PFSK-1 (cell line): ENCODE results near the gene TAOK3.

Experiments
- FOXP2 ChIP-seq: optimal IDR thresholded peaks from 2 replicates; pipeline ENCODE3; 2011; ENCODE audit warnings: borderline replicate concordance, control low read depth, inconsistent platforms; ENCODE audit not compliant: insufficient read depth; ENCODE audit errors: extremely low read length, extremely low read depth
- POLR2AphosphoS5 ChIP-seq: IDR thresholded peaks from 2 replicates; pipeline ENCODE4 v1.6.1; 2012; ENCODE audit warnings: low read depth, mild to moderate bottlenecking, control low read depth, low read length, moderate library complexity
- SIN3A ChIP-seq: IDR thresholded peaks from 2 replicates; pipeline ENCODE4 v1.6.1; 2012; ENCODE audit warnings: mild to moderate bottlenecking, low read length, moderate library complexity, borderline replicate concordance; ENCODE audit not compliant: insufficient read depth
- TAF1 ChIP-seq: IDR thresholded peaks from 2 replicates; pipeline ENCODE4 v1.6.1; 2012; ENCODE audit warnings: low read length, control low read depth, borderline replicate concordance; ENCODE audit not compliant: insufficient read depth
- TF ChIP-seq, protein P1 (sequence below), 2 experiments: IDR thresholded peaks; 2 replicates each; pipeline versions ENCODE4 v1.6.1 to v1.8.0; 2011 to 2012; ENCODE audit warnings: low read depth in 2 of 2, low read length in 2 of 2, control low read depth in 1 of 2, inconsistent platforms in 1 of 2, mild to moderate bottlenecking in 1 of 2, moderate library complexity in 1 of 2; ENCODE audit not compliant: insufficient read depth in 1 of 2

DNA sequence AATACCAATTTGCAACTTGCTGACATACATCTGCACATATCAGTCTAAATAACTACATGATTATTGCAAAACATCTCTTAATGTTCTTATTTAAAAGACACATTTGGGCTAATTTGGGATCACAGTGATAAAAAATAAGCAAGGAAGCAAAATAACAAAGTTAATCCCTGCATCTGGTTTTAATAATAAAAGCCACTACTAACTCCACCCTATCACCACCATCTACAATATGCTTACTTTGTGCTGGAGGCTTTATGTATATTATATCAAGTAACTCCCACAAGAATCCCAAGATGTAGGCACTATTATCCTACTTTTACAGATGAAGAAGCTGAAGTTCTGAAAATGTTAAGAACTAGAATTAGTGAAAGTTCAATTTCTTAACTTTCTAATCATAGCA, 45.7 kb downstream of the TAOK3 start:
- TF ChIP-seq TAF1 (no peak), SIN3A (no peak), POLR2AphosphoS5 (no peak), FOXP2 (no peak)
- TF ChIP-seq, protein P1, sequence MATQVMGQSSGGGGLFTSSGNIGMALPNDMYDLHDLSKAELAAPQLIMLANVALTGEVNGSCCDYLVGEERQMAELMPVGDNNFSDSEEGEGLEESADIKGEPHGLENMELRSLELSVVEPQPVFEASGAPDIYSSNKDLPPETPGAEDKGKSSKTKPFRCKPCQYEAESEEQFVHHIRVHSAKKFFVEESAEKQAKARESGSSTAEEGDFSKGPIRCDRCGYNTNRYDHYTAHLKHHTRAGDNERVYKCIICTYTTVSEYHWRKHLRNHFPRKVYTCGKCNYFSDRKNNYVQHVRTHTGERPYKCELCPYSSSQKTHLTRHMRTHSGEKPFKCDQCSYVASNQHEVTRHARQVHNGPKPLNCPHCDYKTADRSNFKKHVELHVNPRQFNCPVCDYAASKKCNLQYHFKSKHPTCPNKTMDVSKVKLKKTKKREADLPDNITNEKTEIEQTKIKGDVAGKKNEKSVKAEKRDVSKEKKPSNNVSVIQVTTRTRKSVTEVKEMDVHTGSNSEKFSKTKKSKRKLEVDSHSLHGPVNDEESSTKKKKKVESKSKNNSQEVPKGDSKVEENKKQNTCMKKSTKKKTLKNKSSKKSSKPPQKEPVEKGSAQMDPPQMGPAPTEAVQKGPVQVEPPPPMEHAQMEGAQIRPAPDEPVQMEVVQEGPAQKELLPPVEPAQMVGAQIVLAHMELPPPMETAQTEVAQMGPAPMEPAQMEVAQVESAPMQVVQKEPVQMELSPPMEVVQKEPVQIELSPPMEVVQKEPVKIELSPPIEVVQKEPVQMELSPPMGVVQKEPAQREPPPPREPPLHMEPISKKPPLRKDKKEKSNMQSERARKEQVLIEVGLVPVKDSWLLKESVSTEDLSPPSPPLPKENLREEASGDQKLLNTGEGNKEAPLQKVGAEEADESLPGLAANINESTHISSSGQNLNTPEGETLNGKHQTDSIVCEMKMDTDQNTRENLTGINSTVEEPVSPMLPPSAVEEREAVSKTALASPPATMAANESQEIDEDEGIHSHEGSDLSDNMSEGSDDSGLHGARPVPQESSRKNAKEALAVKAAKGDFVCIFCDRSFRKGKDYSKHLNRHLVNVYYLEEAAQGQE (IDR thresholded peaks at IDR 0.05; ENCODE audit: insufficient read depth in 1 of 2, low read depth in 2 of 2, low read length in 2 of 2) = no peak
